GM12892 (cell line): ENCODE results near the gene ARL6IP1.
"Not testable (repeated sequence)": the region's sequence is repeated elsewhere in the genome, so short reads cannot be mapped to it uniquely, and the experiment has no call there.

Experiments
- POLR2A ChIP-seq: IDR thresholded peaks from 2 replicates; pipeline ENCODE4 v1.6.1; 2011; ENCODE audit warnings: low read depth, low read length, control low read depth
- POLR2AphosphoS5 ChIP-seq: IDR thresholded peaks from 2 replicates; pipeline ENCODE4 v1.6.1; 2011; ENCODE audit warnings: low read depth, low read length, control low read depth
- TAF1 ChIP-seq: IDR thresholded peaks from 2 replicates; pipeline ENCODE4 v1.6.1; 2011; ENCODE audit warnings: low read depth, mild to moderate bottlenecking, control low read depth, low read length, borderline replicate concordance

- TF ChIP-seq POLR2AphosphoS5, POLR2A, TAF1: not testable (repeated sequence)
Measured at GRCh38 chr16:18767217-18767616, 34.1 kb downstream of the ARL6IP1 start.
